HG03039 (cell line): Measurements from ENCODE around the gene SUOX.
A peak's percentile ranks its signal among the peaks of the same experiment; 100 is the strongest.
"Not testable (repeated sequence)": the region's sequence is repeated elsewhere in the genome, so short reads cannot be mapped to it uniquely, and the experiment has no call there.

Experiments
- ATAC-seq: cut with Tn5 transposase; IDR thresholded peaks from one replicate; pipeline ENCODE4 v1.9.1; 2021; ENCODE audit warnings: mild to moderate bottlenecking, moderate library complexity; ENCODE audit not compliant: unreplicated experiment

SUOX gene

DNA sequence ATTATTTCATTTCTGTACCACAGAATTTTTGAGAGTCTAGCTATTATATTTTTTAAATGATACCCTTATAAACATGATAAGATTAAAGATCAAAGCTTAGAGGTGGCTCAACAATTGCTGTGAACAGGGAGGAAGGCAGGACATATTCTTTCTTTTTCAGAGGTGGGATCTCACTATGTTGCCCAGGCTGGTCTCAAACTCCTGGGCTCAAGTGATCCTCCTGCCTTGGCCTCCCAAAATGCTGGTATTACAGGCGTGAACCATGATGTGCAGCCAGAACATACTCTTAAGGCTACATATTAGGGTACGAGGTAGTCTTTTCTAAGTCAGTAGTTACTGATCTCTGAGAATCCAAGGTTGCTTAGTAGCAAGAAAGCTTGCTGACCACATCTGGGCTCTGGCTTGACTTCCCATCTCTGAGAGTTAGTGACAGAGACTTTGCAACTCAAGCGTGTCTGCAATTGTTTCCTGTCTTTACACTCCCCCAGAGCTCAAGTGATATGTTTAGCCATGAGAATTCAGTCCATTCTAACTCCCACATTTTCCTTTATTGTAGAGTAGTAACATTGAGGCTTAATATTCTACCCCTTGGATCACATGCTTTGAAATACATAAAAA, 14.6 kb upstream of the SUOX start:
- peak; percentile 72 for ATAC-seq

DNA sequence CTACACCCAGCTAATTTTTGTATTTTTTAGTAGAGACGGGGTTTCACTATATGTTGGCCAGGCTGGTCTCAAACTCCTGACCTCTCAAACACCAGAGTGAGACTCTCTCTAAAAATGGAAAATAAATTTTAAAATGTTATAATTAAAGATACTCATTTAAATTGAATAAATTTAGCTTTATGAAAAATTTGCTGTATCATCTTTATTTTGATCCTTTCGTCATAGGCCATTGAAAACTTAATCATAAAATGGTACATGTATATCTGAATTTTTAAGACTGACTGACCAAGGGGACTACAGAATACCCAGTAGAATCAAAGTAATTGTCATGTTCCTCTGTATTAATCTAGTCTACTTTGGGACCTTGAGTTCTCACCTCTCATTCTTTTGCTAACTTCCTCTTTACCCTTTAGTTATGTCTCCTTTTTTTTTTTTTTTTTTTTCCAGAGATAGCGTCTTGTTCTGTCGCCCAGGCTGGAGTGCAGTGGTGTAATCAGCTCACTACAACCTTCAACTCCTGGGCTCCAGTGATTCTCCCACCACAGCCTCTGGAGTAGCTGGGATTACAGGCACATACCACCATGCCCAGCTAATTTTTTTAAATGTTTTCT, 13.7 kb upstream of the SUOX start:
- no peak for ATAC-seq

DNA sequence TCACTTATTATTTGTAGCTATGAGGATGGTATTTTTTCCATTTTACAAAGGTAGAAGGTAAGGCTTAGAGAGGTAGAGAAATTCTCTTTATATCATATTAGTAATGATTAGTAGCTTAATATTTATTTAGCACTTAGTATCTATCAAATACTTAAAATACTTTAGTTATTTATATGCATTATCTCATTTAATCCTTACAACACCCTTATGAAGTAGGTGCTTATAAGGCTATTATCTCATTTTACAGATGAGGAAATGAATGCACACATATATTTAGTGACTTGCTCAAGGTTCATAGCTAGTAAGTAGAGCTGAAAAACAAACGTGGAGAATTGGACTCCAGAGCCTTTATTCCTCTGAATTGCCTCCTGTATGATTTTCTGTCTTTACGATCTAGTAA, 12.2 kb upstream of the SUOX start:
- no peak for ATAC-seq

DNA sequence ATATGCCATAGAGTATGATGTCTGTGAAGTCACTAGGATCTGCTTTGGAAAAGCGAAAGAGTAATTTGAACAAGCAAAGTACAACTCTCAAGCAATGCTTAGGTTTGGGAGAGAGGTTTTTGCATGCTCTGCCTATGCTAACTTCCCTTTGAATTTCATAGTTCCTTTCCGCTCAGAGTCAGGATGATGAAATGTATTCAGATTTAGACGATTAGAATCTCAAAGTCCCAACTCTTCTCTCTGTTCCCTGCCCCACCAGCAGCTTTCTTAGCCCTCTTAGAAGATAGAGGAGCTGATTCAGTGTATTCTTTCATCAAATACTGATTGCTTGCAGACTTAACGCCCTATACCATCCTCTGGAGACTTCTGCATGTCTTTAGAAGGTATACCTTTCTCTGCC, 11.7 kb upstream of the SUOX start:
- ATAC-seq: no peak

DNA sequence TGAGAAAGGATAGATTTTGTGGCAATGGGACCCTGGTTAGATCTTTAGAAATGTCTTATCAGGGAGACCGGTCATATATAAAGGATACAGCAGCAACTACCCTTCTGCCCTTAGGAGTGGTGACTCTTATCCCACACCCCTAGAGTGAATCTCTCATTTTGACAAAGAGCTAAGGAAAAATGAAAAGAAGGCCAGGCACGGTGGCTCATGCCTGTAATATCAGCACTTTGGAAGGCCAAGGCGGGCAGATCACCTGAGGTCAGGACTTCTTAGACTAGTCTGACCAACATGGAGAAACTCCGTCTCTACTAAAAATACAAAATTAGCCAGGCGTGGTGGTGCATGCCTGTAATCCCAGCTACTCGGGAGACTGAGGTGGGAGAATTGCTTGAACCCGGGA, 11.1 kb upstream of the SUOX start:
- ATAC-seq: not testable (repeated sequence)

DNA sequence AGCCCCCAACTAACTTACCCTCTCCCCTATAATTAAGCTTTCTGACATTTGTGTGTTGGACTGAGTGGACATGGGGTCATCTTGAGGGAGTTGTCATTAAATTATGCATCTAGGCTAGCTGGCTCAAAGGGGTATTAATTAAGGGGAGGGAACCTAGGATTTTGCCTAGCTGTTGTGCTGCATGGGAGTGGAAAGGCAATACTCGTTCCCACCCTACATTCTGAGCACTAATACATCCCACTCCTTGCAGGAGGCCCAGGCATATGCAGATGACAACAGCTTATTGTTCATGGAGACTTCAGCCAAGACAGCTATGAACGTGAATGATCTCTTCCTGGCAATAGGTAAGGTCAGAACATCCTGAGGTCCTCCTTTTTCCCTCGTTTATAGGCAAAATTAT, 6.0 kb upstream of the SUOX start:
- no peak for ATAC-seq

DNA sequence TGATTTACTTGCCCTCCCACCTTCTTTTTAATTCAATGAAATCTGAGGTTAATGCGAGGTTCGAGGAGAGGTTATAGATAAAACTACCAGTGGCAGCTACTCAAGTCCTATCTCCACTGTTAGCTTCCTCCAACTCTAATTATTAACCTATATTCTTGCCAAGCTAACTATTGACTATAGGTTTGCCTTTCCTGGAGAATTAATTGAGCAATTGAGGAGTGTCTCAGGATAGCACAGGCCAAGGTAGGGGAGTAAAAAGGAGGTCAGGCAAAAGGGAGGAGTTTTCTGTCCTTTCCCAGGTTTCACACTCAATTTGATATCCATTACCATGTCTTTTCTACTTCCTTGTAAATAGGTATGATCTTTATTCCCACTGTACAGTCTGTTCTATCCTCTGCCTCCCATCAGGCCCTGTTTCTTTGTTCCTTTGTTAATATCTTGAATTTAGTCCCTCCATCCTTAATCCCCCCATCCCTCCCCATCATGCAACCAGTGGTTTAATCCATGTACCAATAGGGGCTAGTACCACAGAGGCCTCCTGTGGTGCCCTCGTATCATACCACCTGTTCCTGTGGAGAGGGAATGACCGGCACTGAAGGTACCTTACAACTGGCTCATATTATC, 3.7 kb upstream of the SUOX start:
- ATAC-seq: no peak

DNA sequence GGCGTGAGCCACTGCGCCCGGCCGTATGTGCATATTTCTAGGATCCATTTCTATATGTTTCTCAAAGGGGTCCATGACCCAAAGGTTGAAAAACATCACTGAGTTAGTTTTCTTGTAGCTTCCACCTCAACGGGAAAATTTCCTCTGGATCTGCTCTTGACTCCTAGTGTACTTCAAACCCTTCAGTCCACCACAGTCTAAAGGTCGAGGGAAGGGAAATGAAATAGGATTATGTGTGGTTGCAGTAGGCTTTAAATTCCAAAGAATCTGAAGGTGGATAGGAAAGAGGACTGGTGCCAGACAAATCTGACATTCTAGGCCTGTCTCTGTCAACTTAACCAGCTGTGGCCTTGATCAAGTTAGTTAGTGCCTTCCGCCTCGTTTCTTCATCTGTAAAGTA, 1.7 kb upstream of the SUOX start:
- ATAC-seq: no peak

DNA sequence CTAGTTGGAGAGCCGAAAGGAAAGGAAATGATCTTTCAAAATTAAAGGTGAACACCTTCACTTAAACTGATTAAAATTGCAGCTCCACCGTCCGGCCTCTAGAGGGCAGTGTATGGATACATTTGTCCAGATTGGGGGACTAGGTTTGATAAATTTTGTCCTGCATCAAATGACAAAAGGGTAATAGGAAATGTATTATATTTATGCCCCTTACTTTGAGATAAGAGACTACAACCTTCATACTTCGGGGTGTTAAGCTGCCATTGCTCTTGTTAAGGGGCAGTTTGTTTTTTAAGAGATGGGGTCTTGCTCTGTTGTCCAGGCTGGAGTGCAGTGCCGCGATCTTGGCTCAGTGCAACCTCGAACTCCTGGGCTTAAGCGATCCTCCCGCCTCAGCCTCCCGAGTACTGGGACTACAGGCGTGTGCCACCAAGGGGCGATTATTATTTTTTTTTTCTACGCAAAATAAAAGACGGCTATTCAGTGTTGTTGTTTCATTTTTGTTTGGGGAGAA, 818 bp upstream of the SUOX start:
- no peak for ATAC-seq

DNA sequence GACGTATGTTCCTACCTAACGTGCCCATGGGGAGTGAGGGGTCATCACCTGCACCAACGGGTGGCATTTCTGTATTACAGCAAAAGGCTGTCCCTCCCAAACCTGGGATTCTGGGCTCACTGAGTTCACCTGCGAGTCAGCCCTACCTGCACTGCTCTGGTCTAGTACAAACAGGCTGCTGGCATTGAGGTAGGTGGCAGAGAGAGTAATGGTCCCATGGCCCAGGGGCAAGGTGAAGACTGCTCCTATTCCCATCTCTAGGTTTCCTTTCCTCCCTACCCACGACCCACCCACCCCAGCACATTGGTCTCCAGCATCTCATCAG, 421 bp downstream of the SUOX start:
- no peak for ATAC-seq

DNA sequence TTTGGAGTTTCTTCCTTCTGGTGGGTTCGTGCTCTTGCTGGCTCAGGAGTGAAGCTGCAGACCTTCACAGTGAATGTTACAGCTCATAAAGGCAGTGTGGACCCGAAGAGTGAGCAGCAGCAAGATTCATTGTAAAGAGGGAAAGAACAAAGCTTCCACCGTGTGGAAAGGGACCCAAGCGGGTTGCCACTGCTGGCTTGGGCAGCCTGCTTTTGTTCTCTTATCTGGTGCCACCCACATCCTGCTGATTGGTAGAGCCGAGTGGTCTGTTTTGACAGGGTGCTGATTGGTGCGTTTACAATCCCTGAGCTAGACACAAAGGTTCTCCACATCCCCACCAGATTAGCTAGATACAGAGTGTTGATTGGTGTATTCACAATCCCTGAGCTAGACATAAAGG, 2.4 kb downstream of the SUOX start:
- ATAC-seq: not testable (repeated sequence)

DNA sequence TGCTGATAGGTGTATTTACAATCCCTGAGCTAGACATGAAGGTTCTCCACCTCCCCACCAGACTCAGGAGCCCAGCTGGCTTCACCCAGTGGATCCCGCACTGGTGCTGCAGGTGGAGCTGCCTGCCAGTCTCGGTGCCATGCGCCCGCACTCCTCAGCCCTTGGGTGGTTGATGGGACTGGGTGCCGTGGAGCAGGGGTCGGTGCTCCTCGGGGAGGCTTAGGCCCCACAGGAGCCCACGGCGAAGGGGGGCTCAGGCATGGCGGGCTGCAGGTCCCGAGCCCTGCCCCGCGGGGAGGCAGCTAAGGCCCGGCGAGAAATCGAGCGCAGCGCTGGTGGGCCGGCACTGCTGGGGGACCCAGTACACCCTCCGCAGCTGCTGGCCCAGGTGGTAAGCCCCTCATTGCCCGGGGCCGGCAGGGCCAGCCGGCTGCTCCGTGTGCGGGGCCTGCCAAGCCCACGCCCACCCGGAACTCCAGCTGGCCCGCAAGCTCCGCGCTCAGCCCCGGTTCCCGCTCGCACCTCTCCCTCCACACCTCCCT, 3.0 kb downstream of the SUOX start:
- ATAC-seq: not testable (repeated sequence)

DNA sequence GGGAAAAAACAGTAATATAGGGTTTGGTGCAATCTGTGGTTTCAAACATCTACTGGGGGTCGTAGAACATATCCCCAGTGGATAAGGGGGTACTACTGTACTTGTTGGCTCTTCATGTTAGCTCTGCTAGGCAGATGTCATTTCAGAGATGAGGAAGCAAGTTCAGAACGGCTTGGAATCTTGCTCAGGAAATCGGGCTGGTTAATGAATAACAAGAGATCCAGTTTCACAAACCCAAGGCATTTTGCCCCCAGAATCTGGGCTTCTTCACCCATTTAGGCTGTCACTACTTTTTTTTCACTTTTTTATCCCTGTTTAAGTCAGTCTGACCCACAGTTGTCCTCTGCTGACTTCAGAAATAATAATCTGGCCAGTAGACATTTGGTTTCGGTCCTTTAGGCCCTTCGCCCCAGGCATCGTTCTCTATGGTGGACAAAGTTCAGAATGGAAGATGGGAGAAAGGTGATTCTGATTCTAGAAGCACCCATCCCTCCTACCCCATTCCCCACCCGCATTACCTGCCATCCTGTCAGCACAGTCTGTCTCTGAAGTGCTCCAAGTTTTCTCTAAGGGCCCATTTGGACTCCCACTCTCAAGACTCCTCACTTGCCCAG, 4.5 kb downstream of the SUOX start:
- no peak for ATAC-seq

DNA sequence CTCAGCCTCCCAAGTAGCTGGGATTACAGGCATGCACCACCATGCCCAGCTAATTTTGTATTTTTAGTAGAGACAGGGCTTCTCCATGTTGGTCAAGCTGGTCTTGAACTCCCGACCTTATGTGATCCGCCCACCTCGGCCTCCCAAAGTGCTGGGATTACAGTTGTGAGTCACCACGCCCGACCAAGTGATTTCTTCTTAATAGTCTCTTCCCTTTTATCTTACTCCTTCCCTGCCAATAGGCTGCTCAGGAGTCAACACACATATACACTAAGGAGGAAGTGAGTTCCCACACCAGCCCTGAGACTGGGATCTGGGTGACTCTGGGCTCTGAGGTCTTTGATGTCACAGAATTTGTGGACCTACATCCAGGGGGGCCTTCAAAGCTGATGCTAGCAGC, 6.3 kb downstream of the SUOX start:
- not testable (repeated sequence) for ATAC-seq

DNA sequence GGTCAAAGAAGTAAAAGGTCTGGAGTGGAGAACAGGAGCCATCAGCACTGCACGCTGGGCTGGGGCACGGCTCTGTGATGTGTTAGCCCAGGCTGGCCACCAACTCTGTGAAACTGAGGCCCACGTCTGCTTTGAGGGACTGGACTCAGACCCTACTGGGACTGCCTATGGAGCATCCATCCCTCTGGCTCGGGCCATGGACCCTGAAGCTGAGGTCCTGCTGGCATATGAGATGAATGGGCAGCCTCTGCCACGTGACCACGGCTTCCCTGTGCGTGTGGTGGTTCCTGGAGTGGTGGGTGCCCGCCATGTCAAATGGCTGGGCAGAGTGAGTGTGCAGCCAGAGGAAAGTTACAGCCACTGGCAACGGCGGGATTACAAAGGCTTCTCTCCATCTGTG, 7.1 kb downstream of the SUOX start:
- no peak for ATAC-seq

DNA sequence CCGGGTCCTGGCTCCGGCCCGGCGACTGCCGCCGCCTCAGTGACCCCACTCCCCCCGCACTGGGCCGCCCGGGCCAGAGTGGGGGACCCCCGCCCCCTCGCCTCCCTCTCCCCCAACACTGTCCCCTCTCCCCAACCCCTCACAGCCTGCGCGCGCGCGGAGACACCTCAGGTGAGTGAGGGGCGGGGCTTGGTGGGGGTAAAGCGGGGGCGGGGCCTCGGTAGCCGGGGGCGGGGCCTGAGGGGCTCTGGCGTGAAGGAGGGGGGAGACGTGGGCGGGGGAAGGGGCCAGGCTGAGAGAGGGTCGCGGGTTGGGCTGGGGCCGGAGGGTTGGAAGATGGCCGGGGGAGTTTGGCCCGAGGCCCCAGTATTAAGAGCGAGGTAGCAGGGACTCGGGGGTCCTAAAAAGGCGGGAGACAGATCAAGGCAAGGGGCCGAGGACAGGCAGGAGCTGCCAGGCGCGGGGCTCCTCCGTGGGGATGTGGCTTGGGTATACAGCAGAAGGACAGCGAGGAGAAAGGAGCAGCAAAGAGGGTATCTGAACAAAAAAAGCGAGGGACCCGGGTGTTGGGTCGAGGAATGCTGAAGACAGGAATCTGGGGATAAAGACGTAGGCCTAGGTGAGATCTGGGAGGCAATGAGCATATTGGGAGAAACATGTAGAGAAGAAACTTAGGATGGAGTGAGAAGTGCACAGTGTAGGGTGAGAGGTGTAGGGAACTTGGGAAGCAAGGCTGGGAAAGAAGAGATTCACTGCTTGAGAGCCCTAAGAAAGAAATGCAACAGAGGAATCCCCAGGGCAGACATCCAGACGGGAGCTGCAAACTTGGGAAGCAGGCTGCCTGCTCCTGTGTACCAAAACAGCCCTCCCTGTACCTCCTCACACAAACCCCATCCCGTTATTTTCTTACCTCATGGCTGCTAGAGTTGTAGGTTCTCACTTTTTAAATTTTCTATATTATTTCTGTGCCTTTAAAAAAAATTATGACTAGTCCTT, 10.8 kb downstream of the SUOX start:
- no peak for ATAC-seq

DNA sequence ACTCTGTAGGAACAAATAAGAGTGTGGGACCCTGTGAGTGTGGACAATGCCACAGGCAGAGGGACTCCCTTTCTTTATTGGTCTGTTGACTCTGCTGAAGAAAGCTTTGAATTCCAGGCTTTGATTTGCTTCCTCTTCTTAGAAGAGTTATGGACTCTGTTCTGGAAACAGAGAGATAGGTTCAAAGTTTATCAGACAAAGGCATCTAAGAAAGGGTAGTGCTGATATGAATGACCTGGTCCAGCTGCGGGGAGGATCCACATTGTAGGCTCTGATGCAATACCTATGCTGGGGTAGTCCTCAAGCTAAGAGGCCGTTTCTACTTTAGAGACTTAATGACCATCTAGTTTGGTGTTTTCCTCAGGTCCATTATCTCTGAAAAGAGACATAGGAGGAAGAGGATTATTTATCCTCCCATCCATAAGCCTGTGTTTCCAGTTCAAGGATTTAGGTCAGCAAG, 13.1 kb downstream of the SUOX start:
- ATAC-seq: no peak

DNA sequence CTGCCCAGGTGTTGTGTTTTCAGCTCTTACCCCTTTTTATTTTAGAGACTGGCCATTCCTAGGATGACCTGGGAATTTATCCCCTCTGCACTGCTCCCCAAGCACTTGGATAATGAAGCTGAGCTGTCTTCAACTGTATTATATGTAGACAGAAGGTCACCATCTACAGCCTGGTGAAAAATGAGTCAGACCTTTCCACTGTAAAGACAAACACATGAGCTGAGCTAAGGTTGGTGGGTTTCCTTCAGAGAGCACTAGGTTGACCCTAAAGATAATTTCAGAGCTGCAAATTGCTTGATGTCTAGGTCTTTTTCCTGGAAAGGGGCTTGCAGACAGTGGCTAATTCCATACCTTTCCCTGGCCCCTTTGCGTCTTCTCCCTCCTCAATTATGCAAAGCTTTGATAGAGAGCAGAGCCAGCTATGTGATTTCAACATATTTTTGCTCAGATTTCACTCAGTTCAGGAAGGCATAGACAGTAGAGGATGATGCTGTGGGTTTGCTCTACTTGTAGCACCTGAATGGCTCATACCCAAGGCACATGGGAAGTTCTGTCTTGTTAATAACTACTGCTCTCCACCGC, 14.5 kb downstream of the SUOX start:
- ATAC-seq: no peak

DNA sequence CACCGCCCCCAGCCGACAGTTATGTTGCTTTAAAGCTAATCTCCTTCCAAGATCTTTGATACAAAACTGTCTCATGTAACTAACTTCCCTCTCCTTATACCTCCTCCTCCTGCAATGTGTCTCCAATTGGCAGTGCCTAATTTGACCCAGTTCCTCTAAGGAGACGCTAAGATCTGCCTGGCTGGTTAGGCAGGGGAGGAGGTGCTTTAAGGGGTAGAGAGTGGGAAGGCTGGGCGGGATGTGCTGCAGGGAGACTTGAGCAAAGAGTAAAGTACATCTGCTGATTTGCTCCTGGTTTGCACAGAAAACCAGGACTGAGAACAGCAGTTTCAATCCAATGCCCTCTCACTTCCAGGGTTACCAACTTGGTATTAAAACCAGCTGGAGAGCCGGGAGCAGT, 16.4 kb downstream of the SUOX start:
- ATAC-seq: no peak

DNA sequence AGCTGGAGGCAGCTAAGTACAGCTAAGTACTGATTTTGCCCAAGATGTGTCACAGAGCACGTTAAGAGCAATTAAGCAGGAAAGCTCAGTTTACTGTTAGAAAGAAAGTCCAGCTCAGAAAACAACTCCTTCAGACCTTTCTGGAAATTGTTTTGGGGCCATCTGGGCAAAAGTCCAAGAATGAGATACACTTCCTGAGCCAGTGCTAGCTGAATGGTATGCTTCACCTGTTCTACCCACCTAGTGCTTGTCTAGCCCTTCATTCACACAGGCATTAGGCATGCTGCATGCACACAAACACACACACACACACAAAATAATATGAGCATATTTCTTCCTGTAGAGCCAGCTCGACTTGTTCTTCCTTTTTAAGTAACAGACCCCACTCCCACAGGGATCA, 17.1 kb downstream of the SUOX start:
- no peak for ATAC-seq
